Aortic smooth muscle cell (primary cell): ENCODE data around the gene DAPK1. TPM values are rescaled to one million over a fixed set of nuclear protein-coding genes. Genes with fewer than 3 reads are reported as not detected.

Experiments used
- total RNA-seq: library from RNA; depleted of rRNA; stranded (reverse); fragments of >200 nt; gene quantifications from 2 replicates; pipeline ENCODE4 v1.2.3, GENCODE V29; 2014

Gene DAPK1
- 28.4 and 35.7 TPM in 2 replicates for total RNA-seq

DNA sequence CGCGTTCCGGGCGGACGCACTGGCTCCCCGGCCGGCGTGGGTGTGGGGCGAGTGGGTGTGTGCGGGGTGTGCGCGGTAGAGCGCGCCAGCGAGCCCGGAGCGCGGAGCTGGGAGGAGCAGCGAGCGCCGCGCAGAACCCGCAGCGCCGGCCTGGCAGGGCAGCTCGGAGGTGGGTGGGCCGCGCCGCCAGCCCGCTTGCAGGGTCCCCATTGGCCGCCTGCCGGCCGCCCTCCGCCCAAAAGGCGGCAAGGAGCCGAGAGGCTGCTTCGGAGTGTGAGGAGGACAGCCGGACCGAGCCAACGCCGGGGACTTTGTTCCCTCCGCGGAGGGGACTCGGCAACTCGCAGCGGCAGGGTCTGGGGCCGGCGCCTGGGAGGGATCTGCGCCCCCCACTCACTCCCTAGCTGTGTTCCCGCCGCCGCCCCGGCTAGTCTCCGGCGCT is at the start of gene DAPK1:
Gene DAPK1, plus strand, starts transcription at position 264 of the 442 bp plus-strand sequence. CDS start 1,211 bp downstream, outside the sequence.

GRCh38 chr9:87725900-87726709 is 228.4 kb downstream of the DAPK1 start, which contains the start of gene CTSL:
Gene CTSL (plus strand): TSS chr9:87726119. CDS start chr9:87727604, 1,485 bp downstream.

Other genes starting within 250 kb of the DAPK1 start
- gene CTSL, start 228.3 kb downstream of the DAPK1 start, total RNA-seq = 696 and 1,077 TPM in 2 replicates